ENCODE data around the gene SQSTM1.

DNA sequence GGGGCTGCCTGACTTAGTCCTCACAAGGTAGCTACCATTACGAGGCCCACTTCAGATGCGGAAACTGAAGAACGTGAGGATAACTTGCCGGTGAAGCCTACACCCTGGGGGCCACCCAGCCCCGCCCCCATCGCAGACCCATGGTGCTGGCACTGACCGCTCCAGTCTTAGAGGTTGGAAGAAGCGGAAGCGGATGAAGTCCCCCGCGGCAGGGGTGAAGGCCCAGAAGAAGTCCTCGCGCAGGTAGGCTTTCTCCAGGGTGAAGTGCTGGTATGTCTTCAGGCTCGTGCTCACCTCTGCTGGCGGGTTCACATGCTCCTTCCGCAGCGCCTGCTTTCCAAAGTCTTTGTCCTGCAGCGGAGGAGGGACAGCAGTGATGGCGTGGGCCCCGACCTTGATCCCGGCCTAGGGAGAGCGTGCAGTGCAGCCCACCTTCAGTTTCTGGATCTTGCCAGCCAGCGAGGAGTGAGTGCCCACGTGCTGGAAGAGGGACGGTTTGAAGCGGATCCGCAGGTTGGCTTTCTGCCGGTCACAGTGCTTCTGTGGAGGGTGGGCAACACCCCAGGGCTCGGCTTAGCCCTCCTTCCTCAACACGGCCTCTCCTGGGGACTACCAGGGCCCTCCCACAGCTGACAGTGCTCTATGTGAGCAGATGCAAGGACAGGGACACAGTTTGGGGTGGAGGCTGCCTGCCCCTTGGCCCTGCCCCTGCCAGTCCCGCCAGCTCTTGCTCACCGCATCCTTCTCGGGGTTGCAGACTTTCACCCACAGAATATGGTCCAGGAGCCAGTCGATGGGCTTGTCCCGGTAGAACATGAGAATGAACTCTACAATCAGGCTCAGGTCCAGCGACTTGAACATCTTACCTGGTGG, 21.7 kb upstream of the SQSTM1 start:
- TF ChIP-seq EZH2 (IDR thresholded peaks at IDR 0.05; ENCODE audit: borderline replicate concordance, insufficient read depth, low read depth, low read length, poor library complexity, severe bottlenecking) = no peak
- TF ChIP-seq, protein P1, sequence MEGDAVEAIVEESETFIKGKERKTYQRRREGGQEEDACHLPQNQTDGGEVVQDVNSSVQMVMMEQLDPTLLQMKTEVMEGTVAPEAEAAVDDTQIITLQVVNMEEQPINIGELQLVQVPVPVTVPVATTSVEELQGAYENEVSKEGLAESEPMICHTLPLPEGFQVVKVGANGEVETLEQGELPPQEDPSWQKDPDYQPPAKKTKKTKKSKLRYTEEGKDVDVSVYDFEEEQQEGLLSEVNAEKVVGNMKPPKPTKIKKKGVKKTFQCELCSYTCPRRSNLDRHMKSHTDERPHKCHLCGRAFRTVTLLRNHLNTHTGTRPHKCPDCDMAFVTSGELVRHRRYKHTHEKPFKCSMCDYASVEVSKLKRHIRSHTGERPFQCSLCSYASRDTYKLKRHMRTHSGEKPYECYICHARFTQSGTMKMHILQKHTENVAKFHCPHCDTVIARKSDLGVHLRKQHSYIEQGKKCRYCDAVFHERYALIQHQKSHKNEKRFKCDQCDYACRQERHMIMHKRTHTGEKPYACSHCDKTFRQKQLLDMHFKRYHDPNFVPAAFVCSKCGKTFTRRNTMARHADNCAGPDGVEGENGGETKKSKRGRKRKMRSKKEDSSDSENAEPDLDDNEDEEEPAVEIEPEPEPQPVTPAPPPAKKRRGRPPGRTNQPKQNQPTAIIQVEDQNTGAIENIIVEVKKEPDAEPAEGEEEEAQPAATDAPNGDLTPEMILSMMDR (IDR thresholded peaks at IDR 0.05) = no peak

Measured in B cell (primary cell).